ENCODE results near the gene DMKN.

The DMKN gene

GRCh38 chr19:35556846-35557538 lies 43.5 kb upstream of the DMKN start:
- no peak overlapping the region for H3K4me3 ChIP-seq (ENCODE audit: extremely low read depth, insufficient read depth, low read length, poor library complexity, severe bottlenecking)
- H3K9me3 ChIP-seq (ENCODE audit: control insufficient read depth, low read length) = no peaks in the 10 kb centered on the region
- no peaks in the 10 kb centered on the region for H3K36me3 ChIP-seq (ENCODE audit: control insufficient read depth, insufficient read depth, low read length)
- H3K27ac ChIP-seq (ENCODE audit: low read depth, low read length, severe bottlenecking) = no peak overlapping the region
- WGBS, 2 experiments (ENCODE audit: insufficient coverage in 2 of 2) = 88 to 90% methylated on average over 15 to 16 of the region's 16 CpGs
- H3K4me1 ChIP-seq (ENCODE audit: control insufficient read depth, insufficient read depth, low read length, poor library complexity, severe bottlenecking) = no peaks in the 10 kb centered on the region

DNA sequence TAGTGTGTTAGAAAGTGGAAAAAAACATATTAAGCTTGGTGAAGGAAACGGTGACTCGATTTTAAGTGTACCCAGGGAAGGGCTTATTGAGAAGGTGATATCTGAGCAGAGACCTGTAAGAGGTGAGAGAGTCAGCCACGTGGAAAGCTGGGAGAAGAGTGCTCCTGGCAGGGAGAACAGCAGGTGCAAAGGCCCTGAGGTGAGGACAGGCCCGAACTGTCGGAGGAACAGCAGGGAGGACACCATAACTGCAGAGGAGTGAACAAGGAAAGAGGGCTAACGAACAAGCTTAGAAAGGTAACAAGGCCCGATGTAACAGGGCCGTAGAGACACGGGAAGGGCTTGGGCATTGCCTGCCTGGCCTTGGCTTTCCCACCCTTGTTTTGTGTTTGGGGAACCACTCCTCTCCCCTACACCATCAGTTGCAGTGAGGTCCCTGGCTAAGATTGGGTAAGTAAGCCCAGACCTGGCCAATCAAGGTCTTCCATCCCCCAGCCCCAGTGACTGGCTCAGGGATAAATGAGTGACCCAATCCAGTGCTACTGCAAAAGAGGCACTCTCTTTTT lies 42.7 kb upstream of the DMKN start:
- no peaks in the 10 kb centered on the region for H3K9me3 ChIP-seq (ENCODE audit: control insufficient read depth, low read length)
- no peaks in the 10 kb centered on the region for H3K36me3 ChIP-seq (ENCODE audit: control insufficient read depth, insufficient read depth, low read length)
- WGBS, 2 experiments (ENCODE audit: insufficient coverage in 2 of 2) = 86 to 88% methylated on average over 8 to 9 of the region's 9 CpGs
- no peaks in the 10 kb centered on the region for H3K4me1 ChIP-seq (ENCODE audit: control insufficient read depth, insufficient read depth, low read length, poor library complexity, severe bottlenecking)
- H3K27ac ChIP-seq (ENCODE audit: low read depth, low read length, severe bottlenecking) = no peak overlapping the region
- H3K4me3 ChIP-seq (ENCODE audit: extremely low read depth, insufficient read depth, low read length, poor library complexity, severe bottlenecking) = no peak overlapping the region

- Histone ChIP-seq H3K4me1 (ENCODE audit: control insufficient read depth, insufficient read depth, low read length, poor library complexity, severe bottlenecking) (no peaks in the 10 kb centered on the region), H3K27ac (ENCODE audit: low read depth, low read length, severe bottlenecking) (no peak overlapping the region), H3K36me3 (ENCODE audit: control insufficient read depth, insufficient read depth, low read length) (no peaks in the 10 kb centered on the region), H3K9me3 (ENCODE audit: control insufficient read depth, low read length) (no peaks in the 10 kb centered on the region), H3K4me3 (ENCODE audit: extremely low read depth, insufficient read depth, low read length, poor library complexity, severe bottlenecking) (no peak overlapping the region)
- WGBS, 2 experiments (ENCODE audit: insufficient coverage in 2 of 2) = 73 to 75% methylated on average over 22 to 25 of the region's 30 CpGs
These were observed 42.0 kb upstream of the DMKN start for GRCh38 chr19:35555301-35556005.

DNA sequence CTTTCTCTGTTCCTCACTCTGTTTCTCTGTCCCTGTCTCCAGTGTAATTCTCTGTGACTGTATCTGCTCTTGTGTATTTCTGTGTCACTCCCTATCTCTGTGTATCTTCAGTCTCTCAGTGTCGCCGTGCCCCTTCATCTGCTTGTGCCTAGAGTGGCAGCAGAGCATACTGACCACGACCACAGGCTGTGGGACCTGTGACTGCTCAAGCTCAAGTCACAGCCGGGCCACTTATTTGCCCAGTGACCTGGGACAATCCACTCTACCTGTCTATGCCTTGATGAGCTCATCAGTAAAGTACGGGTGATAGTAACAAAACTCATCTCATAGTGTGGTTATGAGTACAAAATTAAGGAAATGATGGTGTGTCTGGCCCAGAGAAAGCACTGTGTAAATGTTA lies 40.6 kb upstream of the DMKN start:
- Histone ChIP-seq H3K36me3 (ENCODE audit: control insufficient read depth, insufficient read depth, low read length) (no peaks in the 10 kb centered on the region), H3K4me3 (ENCODE audit: extremely low read depth, insufficient read depth, low read length, poor library complexity, severe bottlenecking) (no peak overlapping the region), H3K4me1 (ENCODE audit: control insufficient read depth, insufficient read depth, low read length, poor library complexity, severe bottlenecking) (no peaks in the 10 kb centered on the region), H3K9me3 (ENCODE audit: control insufficient read depth, low read length) (no peaks in the 10 kb centered on the region), H3K27ac (ENCODE audit: low read depth, low read length, severe bottlenecking) (no peak overlapping the region)
- WGBS, 2 experiments (ENCODE audit: insufficient coverage in 2 of 2) = 78 to 84% methylated on average over 4 to 5 of the region's 5 CpGs

DNA sequence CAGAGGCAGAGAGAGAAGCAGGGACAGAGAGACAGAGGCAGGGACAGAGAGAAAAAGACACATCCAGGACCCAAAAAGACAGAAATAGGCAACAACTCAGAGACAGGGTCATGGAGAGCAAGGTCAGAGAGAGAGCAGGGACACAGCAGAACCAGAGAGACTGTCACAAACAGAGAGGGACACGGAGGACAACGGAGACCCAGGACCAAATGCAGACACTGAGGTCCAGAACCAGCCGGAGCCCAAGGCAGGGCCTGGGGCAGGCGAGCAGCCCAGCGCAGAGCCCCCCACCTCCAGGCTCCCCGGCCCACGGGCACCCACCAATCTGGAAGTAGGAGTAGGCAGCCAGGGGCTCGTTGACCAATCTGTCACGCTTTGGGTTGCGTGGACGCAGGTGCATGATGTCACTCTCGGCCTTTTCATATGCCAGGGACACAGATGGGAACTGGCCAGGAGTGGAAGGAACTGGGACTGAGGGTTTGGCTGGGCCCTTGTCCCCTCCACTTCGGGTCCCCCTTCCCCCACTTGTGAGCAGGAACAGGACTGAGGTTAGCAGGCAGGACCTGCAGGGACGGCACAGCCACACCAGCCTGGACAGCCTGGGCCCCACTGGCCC lies 40.0 kb upstream of the DMKN start:
- Histone ChIP-seq H3K4me1 (ENCODE audit: control insufficient read depth, insufficient read depth, low read length, poor library complexity, severe bottlenecking) (no peaks in the 10 kb centered on the region), H3K4me3 (ENCODE audit: extremely low read depth, insufficient read depth, low read length, poor library complexity, severe bottlenecking) (no peak overlapping the region), H3K36me3 (ENCODE audit: control insufficient read depth, insufficient read depth, low read length) (peaks cover 4% of the 10 kb centered on the region), H3K9me3 (ENCODE audit: control insufficient read depth, low read length) (no peaks in the 10 kb centered on the region), H3K27ac (ENCODE audit: low read depth, low read length, severe bottlenecking) (no peak overlapping the region)
- WGBS, 2 experiments (ENCODE audit: insufficient coverage in 2 of 2) = 65 to 75% methylated on average over 11 to 14 of the region's 14 CpGs

GRCh38 chr19:35552534-35553384 lies 39.3 kb upstream of the DMKN start:
- Histone ChIP-seq H3K27ac (ENCODE audit: low read depth, low read length, severe bottlenecking) (no peak overlapping the region), H3K9me3 (ENCODE audit: control insufficient read depth, low read length) (no peaks in the 10 kb centered on the region), H3K4me1 (ENCODE audit: control insufficient read depth, insufficient read depth, low read length, poor library complexity, severe bottlenecking) (no peaks in the 10 kb centered on the region), H3K4me3 (ENCODE audit: extremely low read depth, insufficient read depth, low read length, poor library complexity, severe bottlenecking) (no peak overlapping the region), H3K36me3 (ENCODE audit: control insufficient read depth, insufficient read depth, low read length) (peaks cover 6% of the 10 kb centered on the region)
- 82 to 83% methylated on average over 8 to 12 of the region's 13 CpGs for WGBS, 2 experiments (ENCODE audit: insufficient coverage in 2 of 2)

GRCh38 chr19:35551091-35551810 lies 37.8 kb upstream of the DMKN start:
- Histone ChIP-seq H3K27ac (ENCODE audit: low read depth, low read length, severe bottlenecking) (no peak overlapping the region), H3K4me1 (ENCODE audit: control insufficient read depth, insufficient read depth, low read length, poor library complexity, severe bottlenecking) (peaks cover 4% of the 10 kb centered on the region), H3K9me3 (ENCODE audit: control insufficient read depth, low read length) (no peaks in the 10 kb centered on the region), H3K4me3 (ENCODE audit: extremely low read depth, insufficient read depth, low read length, poor library complexity, severe bottlenecking) (no peak overlapping the region), H3K36me3 (ENCODE audit: control insufficient read depth, insufficient read depth, low read length) (peaks cover 16% of the 10 kb centered on the region)
- WGBS, 2 experiments (ENCODE audit: insufficient coverage in 2 of 2) = 94 to 95% methylated on average over 18 to 21 of the region's 21 CpGs

DNA sequence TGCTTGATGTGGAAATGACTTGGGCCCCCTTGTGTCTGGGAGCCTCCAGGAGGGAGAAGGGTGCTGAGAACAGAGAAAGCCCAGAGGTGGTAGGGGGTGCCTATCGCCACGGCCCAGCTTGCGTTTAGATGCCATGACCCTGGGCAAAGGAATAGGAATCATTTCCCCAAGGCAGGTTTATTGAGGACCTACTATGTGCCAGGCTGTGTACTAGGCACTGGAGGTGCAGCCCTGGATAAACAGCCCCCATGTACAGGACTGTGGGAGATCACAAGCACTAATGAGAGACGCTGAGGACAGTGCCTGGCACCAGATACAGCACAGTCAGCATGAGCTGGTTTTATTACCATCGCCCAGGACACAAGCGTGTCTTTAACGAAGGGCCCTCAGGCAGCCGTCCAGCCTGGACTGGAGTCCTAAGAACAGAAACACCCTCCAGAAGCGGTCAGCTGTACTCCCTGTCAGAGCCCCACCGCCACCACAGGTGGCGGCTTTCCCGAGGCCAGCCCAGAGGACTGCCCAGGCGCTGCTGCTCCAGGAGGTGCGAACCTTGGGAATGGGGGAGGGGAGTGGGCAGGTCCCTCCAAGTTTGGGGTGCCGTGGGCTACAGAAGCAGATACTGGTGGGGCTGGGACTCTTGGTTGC lies 36.6 kb upstream of the DMKN start:
- H3K36me3 ChIP-seq (ENCODE audit: control insufficient read depth, insufficient read depth, low read length) = peaks cover 16% of the 10 kb centered on the region
- peaks cover 7% of the 10 kb centered on the region for H3K4me1 ChIP-seq (ENCODE audit: control insufficient read depth, insufficient read depth, low read length, poor library complexity, severe bottlenecking)
- no peaks in the 10 kb centered on the region for H3K9me3 ChIP-seq (ENCODE audit: control insufficient read depth, low read length)
- no peak overlapping the region for H3K4me3 ChIP-seq (ENCODE audit: extremely low read depth, insufficient read depth, low read length, poor library complexity, severe bottlenecking)
- WGBS, 2 experiments (ENCODE audit: insufficient coverage in 2 of 2) = 92 to 95% methylated on average over 10 to 15 of the region's 15 CpGs
- no peak overlapping the region for H3K27ac ChIP-seq (ENCODE audit: low read depth, low read length, severe bottlenecking)

DNA sequence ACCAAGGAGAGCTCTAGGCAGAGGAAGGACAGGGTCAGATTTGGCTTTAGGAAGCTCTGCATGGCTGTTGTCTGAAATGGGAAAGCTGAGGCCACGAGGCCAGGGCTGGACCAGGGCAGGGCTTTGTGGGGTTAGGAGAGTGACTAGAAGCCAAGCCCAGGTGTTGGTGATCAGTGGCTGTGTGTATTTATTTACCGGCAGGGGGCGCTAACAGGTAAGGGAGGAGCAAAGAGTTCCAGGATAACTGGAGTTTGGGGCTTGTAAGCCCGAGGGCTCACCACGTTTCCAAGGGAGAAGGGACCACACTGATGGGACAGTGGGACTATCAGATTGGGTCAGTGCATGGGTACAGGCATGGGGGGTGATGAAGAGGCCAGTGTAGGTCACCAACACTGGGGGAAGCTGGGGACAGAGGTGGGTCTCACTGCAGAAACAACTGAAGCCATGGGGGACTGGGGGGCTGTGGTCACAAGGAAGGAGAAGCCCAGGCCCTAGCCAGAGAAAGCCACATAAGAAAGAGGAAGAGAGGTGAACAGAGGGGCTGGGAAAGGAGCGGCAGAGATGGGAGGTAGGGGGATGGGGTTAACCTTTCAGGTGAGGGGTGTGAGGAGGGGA lies 35.8 kb upstream of the DMKN start:
- Histone ChIP-seq H3K36me3 (ENCODE audit: control insufficient read depth, insufficient read depth, low read length) (peaks cover 16% of the 10 kb centered on the region), H3K27ac (ENCODE audit: low read depth, low read length, severe bottlenecking) (no peak overlapping the region), H3K4me3 (ENCODE audit: extremely low read depth, insufficient read depth, low read length, poor library complexity, severe bottlenecking) (no peak overlapping the region), H3K4me1 (ENCODE audit: control insufficient read depth, insufficient read depth, low read length, poor library complexity, severe bottlenecking) (peaks cover 7% of the 10 kb centered on the region), H3K9me3 (ENCODE audit: control insufficient read depth, low read length) (no peaks in the 10 kb centered on the region)
- WGBS, 2 experiments (ENCODE audit: insufficient coverage in 2 of 2) = 26 to 35% methylated on average over 6 of the region's 6 CpGs

Data from mesodermal cell (in vitro differentiated cells).